NCI-H2227 treated with DMSO at 0.1 percent for 48 hours (cell line): Measurements from ENCODE around the gene PAM16.

Experiments used
- DNase-seq: peaks from one replicate; lab custom pipeline; 2025; lab: John Stamatoyannopoulos, UW

Gene PAM16

GRCh38 chr16:4298761-4299522, 52.2 kb downstream of the PAM16 start:
- no peak for DNase-seq

GRCh38 chr16:4297480-4297879, 53.6 kb downstream of the PAM16 start:
- DNase-seq = no peak

DNA sequence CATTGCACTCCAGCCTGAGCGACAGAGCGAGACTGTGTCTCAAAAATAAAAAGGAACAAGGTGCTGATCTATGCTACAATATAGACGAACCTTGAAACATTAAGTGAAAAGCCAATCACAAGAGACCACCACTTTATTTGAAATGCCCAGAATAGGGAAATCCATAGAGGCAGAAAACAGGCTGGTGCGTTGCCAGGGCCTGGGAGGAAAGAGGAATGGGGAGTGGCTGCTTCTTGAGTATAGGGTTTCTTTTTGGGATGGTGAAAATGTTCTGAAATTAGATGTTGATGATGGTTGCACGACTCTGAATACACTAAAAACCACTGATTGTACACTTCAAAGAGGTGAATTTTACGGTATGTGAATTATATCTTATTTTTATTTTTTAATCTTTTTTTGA, 55.5 kb downstream of the PAM16 start:
- DNase-seq = no peak

GRCh38 chr16:4293822-4294457, 57.2 kb downstream of the PAM16 start:
- DNase-seq = peak; percentile 75

DNA sequence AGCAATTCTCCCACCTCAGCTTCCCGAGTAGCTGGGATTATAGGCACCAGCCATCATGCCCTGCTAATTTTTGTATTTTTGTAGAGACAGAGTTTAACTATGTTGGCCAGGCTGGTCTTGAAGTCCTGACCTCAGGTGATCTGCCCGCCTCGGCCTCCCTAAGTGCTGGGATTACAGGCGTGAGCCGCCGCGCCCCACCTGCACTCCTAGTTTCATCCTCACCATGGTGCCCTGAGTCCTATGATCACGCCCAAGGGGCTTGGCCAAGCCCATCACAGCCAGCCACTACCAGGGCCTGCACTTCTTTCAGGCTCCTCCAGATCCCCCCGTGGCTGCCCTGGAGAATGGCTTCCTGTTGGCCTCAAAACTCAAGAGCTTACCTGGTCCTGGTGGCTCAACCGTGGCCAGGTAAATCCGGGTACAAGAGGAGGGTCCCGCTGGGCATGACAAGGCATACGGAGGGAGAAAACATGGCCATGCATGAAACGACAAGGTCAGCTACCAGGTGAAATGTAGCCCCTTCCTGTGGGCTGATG, 57.9 kb downstream of the PAM16 start:
- DNase-seq = no peak

GRCh38 chr16:4291699-4292098, 59.4 kb downstream of the PAM16 start:
- DNase-seq = no peak
